GM19468 (cell line): ENCODE data around the gene TMEM171.
A peak's percentile ranks its signal among the peaks of the same experiment; 100 is the strongest.

Experiments used
- ATAC-seq: cut with Tn5 transposase; IDR thresholded peaks from one replicate; pipeline ENCODE4 v1.9.1; 2021; ENCODE audit warnings: mild to moderate bottlenecking, moderate library complexity, moderate number of reproducible peaks; ENCODE audit not compliant: unreplicated experiment; ENCODE audit errors: extremely low read depth

TMEM171 gene

DNA sequence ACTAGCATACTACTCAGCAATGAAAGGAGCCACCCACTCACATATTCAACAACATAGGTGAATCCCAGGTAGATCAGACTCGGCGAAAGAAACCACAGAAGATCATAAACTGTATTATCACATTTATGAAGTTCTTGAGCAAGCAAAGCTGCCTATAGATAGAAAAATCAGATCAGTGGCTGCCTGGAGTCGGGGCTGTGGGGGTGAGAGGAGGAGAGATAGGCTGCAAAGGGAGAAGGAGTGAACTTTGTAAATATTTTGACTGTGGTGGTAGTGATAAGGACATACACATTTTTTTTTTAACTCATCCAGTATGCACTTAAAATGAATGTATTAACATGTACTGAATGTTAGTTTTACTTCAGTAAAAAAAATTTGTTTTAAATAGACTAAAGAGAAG lies 29.2 kb downstream of the TMEM171 start:
- ATAC-seq: no peak

DNA sequence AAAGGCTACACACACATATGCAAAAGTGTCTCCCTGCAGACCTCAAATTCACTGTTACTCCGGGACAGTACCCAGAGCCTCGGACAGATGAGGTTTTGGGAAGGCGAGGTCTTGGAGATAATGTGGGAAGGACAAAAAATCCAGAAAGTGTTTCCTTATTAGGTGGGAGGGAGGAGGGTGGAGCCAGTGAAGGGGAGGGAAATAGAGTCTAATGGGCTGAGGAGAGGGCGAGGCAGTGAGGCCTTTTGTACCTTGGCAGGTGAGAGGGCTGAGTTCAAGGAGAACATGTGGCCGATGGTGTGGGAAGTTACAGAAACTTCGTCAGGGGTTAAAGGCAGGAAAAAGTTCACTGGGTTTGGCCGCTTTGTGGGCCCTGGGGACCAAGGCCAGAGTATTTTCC lies 30.5 kb downstream of the TMEM171 start:
- no peak for ATAC-seq

DNA sequence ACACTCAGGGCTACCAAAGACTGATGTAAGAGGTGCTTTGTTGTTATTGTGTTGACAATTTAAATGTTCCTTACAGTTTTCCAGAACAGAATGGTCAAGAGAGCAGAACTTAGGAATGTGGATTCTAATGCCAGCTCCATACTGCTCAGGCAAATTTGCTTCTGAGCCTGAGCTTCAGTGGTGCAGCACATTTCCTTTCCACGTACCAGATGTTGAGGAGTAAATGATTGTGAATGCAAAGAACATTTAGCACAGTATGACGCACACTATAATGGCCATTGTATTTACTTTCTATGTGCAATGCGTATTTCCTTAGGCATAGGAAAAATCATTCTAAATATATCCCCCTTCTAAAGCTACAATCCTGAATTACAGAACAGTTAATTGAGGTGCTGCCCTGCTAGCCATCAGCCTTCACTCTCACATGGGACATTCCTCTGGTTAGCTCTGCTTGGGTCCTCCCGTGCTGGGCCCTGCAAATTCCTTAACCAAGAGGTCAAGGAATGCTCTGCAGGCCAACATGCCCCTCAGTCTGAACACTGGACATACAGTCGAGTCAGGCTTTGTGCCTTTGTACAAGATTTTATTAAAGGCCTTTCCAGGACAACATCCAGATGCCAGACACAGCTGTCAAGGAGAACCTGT lies 31.5 kb downstream of the TMEM171 start:
- no peak for ATAC-seq

DNA sequence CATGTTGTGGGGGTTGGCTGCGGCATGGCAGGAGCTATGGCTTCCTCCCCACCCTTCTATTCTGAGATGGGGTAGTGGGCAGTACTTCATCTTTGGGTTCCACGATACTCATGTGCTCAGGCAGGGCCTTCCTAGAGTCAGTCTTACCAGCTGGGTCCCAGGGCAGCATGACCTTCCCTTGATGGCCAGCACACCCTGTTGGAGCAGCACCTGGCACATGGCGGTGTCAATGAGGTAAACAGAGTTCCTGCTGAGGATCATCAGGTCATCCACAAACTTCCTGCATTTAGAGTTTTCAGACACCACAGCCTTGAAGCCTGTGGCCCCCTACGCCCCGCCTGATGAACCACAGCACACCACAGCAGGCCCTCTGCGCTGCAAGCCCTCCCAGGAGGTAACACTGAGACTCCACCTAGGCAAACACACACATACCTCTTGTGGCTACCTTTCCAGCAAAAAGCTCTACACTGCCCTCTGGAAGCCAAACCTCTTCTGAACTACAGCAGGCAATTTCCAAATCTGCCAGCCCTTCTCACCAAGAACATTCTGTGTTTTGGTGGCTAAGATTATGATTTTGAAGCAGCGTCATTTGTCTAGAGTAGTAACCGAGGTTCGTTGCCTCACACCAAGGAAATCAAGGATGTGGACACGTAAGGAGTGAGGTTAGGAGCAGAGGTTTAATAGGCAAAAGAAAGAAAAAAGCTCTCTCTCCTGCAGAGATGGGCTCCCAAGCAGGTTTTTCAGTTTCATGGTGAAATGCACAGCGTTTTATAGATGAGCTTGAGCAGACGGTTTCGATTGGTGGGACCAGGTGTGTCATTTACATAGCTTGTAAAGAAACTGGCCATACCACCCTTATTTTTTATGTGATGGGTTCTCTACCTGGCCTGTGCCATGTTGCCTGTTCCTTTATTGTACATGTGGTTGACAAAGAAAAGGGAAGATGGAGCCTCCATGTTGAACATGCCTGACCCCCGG lies 32.3 kb downstream of the TMEM171 start:
- no peak for ATAC-seq

DNA sequence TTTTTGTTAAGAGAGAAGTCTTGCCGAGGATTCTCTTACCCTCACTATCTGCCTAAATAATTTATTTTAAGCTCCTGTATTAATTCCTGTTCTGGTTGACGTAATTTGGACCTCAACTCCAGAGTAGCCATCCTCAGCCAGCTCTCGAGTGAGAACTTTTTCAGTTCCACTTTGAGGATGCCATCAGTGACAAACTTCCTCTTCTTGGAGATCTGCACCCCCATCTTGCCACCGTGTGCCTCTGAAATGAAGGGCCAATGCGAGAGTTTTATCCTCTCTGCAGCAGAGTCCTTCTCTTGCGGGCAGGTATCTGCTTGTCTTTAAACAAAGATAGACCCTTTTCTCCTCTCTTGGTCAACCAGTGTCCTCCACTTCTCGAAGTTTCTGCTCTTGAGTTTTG lies 33.1 kb downstream of the TMEM171 start:
- ATAC-seq: no peak

DNA sequence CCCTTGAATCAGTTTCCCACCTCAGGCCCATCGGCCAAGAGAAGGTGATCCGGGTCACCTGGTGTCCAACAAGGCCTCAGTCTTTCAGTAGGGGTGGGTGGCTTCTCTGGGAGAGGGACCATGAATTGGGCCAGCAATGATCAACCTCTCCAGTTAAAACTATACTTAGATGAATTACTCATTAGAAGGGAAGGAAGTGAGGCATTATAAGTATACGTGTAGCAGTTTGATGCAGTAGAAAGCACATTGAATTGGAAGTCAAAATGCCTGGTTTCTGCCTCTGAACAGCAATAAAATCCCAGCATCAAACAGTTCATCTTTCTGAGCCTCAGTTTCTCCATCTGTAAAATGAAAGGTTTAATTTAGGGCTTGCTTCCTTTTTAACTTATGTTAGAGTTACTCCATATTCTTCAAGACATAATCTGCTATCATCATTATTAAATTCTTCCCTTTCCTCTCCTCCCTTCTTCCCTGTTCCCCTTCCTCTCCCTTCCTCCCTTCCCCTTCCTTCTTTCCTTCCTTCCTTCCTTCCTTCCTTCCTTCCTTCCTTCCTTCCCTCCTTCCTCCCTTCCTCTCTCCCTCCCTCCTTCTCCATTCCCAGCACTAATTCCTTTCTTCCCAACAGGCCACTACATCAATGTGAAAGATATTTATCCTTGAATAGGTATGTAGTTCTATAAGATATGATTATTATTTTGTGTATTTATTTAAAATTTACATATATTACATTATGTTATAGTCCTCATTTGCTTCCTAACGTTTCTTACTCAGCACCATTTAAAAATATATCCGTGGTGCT lies 34.0 kb downstream of the TMEM171 start:
- no peak for ATAC-seq

DNA sequence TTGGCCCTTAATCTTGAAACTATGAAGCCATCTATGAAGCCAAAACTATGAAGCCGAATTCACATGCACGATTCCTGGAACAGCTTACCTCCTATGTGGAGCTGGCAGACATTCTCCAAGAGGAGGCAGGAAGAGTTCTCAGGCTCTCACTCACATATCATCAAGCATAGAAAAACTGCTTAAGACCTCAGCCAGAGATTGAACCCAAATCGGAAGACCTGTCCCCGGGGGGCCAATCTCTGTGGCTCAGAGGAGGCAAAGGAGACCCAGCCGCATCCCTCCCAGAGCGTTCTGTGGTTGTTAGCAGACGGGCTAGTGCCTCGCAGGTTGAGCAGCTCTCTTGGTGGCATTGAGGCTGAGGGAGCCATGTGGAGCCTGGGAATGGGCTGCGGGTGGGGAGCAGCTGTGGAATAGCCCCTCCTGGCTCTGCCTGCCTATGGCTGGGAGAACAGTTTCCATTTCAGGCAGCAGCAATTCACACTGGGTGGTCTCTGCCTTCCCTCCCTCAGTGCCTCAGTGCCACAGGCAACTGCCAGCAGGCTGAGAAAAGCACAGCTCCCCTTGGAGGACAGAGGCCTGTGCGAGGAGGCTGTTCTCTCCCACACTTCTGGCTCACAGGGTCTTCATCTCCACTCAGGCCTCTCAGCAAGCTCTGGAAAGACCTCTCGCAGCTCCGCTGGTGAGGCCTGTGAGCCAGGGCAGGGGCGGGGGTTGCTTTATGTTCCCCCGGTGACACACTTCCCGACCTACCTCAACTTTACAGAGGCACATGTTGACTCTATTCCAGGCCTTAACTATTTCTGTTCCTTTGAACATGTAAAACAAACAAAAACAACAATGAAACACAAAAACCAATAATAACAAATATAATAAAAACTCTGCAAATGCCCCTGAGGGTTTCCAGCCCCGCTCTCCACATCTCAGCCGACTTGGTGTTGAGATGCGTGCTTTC lies 35.2 kb downstream of the TMEM171 start:
- no peak for ATAC-seq

DNA sequence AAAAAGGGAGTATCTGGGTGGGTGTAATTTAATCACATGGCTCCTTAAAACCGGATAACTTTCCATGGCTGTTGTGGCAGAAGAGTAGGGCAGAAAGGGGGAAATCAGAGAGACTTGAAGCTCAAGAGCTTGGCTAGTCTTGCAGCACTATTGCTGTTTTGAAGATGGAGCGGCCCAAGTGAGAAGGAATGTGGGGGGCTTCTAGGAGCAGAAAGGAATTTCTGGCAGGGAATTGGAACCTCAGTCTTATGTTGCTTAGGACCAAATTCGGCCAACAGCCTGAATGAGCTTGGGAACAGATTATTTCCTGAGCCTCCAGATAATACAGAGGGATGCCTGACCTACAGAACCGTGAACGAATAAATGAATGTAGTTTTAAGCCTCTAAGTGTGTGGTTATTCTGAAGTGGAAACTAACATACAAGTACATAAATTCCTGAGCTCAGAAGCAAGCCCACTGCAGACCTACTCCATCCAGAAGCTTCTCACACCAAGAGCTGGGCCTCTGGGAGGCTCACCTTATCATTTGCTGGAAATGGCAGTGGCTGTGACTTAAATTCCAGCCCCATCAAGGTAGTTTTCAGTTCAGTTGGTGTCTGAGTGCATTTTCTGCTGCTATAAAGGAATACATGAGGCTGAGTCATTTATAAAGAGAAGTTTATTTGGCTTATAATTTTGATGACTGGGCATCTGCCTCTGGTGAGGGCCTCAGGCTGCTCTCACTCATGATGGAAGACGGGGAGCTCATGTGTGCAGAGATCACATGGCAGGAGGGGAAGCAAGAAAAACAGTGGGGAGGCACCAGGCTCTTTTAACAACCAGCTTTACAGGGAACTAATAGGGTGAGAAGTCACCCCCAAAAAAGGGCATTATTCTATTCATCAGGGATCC lies 37.3 kb downstream of the TMEM171 start:
- ATAC-seq: no peak

DNA sequence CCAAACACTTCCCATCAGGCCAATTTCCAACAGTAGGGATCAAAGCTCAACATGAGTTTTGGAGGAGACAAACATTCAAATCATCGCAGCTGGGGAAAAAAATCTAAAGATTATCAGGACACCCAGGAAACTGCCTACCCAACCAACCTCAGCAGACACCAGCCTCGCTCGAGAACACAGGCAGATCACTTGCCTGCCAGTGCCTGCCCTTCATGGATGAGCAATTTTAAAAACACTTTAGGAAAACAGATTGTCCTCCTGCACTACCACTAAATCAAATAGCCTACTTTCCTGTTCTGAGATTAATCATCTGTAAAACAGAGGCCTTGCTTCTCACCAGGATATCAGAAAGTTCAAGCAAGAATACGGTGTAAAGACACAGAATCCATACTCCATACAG lies 37.9 kb downstream of the TMEM171 start:
- no peak for ATAC-seq

DNA sequence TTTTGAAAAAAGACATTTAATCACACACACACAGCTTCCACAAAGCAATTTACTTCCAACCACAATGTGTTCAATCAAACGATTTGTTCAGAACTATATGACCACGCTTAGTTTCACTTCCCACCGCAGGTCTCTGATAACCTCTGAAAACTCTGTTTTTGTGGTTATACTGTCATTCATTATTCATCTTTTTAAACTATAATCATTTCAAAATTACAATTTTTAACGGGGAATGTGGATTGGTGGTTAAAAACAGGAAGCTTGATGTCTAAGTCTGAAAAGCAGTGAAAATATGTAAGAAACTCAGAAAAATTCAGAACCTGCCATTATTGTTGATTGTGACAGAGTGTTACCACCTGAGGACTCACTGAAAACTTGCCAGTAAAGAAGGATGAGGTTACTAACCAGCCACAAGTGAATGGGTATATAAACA lies 39.9 kb downstream of the TMEM171 start:
- ATAC-seq: peak; percentile 43

DNA sequence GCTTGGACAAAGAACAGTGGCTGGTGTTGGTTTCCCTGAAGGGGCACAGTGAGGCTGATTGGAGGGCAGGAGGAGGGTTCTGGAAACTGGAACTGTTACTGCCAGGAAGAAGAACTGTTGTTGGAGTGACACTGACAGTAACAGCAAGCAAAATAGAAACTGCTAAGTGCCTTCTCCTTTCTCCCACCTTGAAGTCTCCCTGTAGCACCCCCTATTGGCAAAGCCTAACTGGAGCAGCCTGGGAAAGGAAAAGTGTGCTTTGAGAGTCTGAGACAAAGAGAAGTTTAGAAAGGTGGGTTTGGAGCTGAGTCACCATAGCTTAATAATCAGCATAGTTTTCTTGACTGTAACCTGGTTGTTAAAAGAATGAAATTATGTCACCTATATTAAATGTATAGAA lies 50.1 kb downstream of the TMEM171 start:
- no peak for ATAC-seq

DNA sequence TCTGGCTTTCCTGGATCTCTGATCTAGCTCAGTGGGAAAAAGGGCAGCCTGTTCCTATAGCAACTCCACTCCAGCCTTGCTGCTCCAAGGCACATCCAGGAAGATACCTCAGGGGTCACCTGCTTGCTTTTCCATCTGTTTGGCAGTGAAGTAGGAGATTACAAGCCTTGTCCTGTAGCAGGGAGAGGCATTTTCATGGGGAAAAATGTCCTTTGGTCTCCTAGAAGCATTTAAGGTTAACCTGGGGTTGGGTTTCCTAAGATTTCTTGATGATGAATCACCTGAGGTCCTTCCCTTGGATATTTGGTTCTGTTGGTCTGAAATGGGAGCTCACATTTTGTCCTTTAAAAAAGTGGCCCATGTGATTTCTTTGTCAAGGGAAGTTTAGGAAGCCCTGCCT lies 51.1 kb downstream of the TMEM171 start:
- no peak for ATAC-seq

DNA sequence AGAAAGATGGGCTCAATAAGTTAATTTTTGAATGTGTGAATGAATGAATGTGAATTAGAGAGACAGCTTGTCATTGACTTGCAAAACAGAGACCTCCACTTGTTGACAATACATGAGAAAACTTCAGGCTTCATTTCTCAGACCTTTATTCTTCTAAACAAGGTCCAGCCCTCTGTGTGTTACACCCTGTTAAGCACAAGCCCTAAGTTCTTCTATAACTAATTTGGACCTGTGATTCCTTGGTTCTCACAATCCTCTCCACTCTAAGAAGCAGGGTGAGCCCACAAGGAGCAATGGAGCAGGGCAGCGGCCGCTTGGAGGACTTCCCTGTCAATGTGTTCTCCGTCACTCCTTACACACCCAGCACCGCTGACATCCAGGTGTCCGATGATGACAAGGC lies 52.6 kb downstream of the TMEM171 start, which contains the start of gene TMEM174:
Gene TMEM174, plus strand, starts transcription at position 243 of the 400 bp plus-strand sequence. Its CDS starts 51 bp downstream, at position 294.
- no peak for ATAC-seq

DNA sequence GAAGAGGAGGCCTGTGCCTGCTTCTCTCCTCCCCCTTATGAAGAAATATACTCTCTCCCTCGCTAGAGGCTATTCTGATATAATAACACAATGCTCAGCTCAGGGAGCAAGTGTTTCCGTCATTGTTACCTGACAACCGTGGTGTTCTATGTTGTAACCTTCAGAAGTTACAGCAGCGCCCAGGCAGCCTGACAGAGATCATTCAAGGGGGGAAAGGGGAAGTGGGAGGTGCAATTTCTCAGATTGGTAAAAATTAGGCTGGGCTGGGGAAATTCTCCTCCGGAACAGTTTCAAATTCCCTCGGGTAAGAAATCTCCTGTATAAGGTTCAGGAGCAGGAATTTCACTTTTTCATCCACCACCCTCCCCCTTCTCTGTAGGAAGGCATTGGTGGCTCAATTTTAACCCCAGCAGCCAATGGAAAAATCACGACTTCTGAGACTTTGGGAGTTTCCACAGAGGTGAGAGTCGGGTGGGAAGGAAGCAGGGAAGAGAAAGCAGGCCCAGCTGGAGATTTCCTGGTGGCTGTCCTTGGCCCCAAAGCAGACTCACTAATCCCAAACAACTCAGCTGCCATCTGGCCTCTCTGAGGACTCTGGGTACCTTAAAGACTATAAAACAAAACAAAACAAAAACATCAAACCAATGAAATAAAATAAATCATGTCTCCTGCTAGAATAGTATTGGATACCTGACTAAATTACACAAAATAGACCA lies 53.9 kb downstream of the TMEM171 start:
- no peak for ATAC-seq

DNA sequence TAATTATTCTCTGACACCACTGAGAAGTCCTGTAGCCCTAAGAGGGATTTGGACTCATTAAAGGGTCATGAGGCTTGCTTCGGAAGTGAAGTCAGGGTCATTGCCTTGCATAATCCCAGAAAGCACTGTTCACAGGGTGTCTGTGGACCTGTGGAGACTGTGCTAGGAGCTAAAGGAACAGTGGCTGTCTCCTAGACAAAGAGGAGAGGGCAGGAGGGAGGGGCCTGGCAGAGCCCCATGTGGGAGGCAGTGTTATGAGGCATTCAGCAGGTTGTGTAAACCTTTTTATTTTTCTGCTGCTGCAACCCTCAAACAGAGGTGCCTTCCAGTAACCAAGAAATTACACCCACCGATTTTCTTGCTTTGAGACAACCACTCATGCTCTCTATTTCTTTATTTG lies 55.9 kb downstream of the TMEM171 start:
- no peak for ATAC-seq

DNA sequence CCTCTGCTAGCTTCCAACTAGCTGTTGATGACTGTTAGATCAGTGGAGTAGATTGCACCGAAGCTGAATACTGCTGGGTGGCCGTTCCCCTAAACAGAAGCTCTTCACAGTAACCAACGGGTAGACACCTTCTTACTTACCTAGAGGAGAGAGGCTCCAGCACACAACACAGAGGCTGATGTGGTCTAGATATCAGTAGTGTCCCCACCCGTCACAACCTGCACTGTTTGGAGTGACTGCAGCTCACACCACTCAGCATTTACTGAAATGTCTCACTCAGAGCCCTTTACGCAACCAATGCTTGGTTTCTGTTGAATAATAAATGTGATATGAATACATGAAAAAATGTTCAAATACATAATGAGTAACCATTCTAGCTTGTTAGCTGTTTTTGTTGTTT lies 57.9 kb downstream of the TMEM171 start:
- ATAC-seq: no peak

DNA sequence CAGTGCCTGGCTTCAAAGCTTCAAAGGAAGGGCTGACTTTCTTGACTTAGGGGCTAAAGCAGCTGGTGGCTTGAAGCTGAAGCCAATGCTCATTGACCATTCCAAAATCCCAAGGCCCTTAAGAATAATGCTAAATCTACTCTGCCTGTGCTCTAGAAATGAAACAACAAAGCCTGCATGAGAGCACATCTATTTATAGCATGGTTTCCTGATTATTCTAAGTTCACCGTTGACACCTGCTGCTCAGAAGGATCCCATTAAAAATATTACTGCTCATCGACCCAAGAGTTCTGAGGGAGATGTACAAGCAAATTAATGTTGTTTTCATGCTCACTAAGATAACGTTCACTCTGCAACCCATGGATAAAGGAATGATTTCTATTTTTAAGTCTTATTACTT lies 59.4 kb downstream of the TMEM171 start:
- ATAC-seq: no peak

DNA sequence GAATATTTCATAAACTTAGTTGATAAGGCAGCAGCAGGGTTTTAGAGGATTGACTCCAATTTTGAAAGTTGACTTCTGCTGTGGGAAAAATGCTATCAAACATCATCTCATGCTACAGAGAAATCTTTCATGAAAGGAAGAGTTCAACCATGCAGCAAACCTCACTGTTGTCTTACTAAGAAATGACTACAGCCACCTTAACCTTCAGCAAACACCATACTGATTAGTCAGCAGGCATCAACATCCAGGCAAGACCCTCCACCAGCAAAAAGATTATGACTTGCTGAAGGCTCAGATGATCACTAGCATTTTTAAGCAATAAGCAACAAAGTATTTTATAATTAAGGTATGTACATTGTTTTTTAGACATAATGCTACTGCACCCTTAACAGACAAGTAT lies 60.2 kb downstream of the TMEM171 start:
- ATAC-seq: no peak
